GM12878 (cell line): ENCODE results near the gene EMP1. TPM values are rescaled to one million over a fixed set of nuclear protein-coding genes. Genes with fewer than 3 reads are reported as not detected.

Experiments
- ATAC-seq: fragments of 200-7000 bp; cut with Tn5 transposase; 3 replicates; pipeline ENCODE4 v1.9.1; 2020; ENCODE audit warnings: mild to moderate bottlenecking, moderate library complexity
- BruUV-seq: library from RNA; stranded (reverse); fragments of 400-500 nt; replicated peaks from 2 replicates; lab custom pipeline; 2021; lab: Mats Ljungman, UMichigan
- CTCF ChIA-PET: fragments of 300-600 bp; sonication (Branson Sonifier 250); formaldehyde crosslinking; extraction: SDS; loops from one replicate; lab custom pipeline; 2021; ENCODE audit warnings: inconsistent platforms; lab: Yijun Ruan, JAX
- POLR2A ChIA-PET: fragments of 350-600 bp; formaldehyde crosslinking; extraction: SDS; loops from one replicate; lab custom pipeline; 2021; ENCODE audit warnings: inconsistent platforms; lab: Charles Lee
- RAD21 ChIA-PET: fragments of 300-600 bp; sonication (Branson Sonifier 250); formaldehyde crosslinking; loops from one replicate; lab custom pipeline; 2023; ENCODE audit warnings: antibody characterized with exemption; ENCODE audit not compliant: unreplicated experiment; lab: Charles Lee
- SMC1A ChIA-PET: fragments of 300-600 bp; sonication (Branson Sonifier 250); formaldehyde crosslinking; loops from one replicate; lab custom pipeline; 2023; ENCODE audit not compliant: unreplicated experiment, uncharacterized antibody; lab: Charles Lee
- DNase-seq: peaks from one replicate; pipeline ENCODE4 v3.0.0-alpha.2; 2011; ENCODE audit warnings: low read depth, low spot score
- FAIRE-seq: peaks from 3 replicates; lab custom pipeline; 2011; peaks lifted over from hg19 to GRCh38; lab: Jason Lieb, UNC
- H2AFZ ChIP-seq: 2 replicates; pipeline ENCODE4 v1.6.0; 2011; ENCODE audit warnings: low read depth, low read length, control low read depth; ENCODE audit not compliant: control insufficient read depth
- H3K27ac ChIP-seq: 2 replicates; pipeline ENCODE4 v1.5.1; 2011; ENCODE audit warnings: control low read depth; ENCODE audit not compliant: control insufficient read depth, insufficient read depth
- H3K27me3 ChIP-seq, 2 experiments: replicated peaks in 1 of 2; 2 replicates each; pipeline versions ENCODE4 v1.6.0 to v1.6.1; 2011; ENCODE audit warnings: low read length in 1 of 2; ENCODE audit not compliant: control insufficient read depth in 2 of 2, insufficient read depth in 2 of 2
- H3K36me3 ChIP-seq, 2 experiments: 2 replicates each; pipeline ENCODE4 v1.5.1; 2011; ENCODE audit warnings: low read length in 1 of 2; ENCODE audit not compliant: control insufficient read depth in 2 of 2, insufficient read depth in 2 of 2
- H3K4me1 ChIP-seq: 2 replicates; pipeline ENCODE4 v1.6.1; 2011; ENCODE audit warnings: mild to moderate bottlenecking, low read length, moderate library complexity, mixed read lengths; ENCODE audit not compliant: control insufficient read depth, insufficient read depth
- H3K4me2 ChIP-seq: 2 replicates; pipeline ENCODE4 v1.6.0; 2011; ENCODE audit warnings: control low read depth; ENCODE audit not compliant: control insufficient read depth, insufficient read depth
- H3K4me3 ChIP-seq: fragments of 200-600 bp; sonication (generic); 2 replicates; pipeline ENCODE4 v1.5.1; 2016
- H3K79me2 ChIP-seq: 2 replicates; pipeline ENCODE4 v1.6.0; 2011; ENCODE audit warnings: low read length; ENCODE audit not compliant: control insufficient read depth, insufficient read depth
- H3K9ac ChIP-seq: 2 replicates; pipeline ENCODE4 v1.8.0; 2011; ENCODE audit warnings: low read length, control low read depth, mixed read lengths; ENCODE audit not compliant: control insufficient read depth, insufficient read depth
- H3K9me3 ChIP-seq: replicated peaks from 3 replicates; pipeline ENCODE4 v1.5.1; 2011; ENCODE audit warnings: mild to moderate bottlenecking, low read length; ENCODE audit not compliant: control insufficient read depth, insufficient read depth
- H4K20me1 ChIP-seq: 2 replicates; pipeline ENCODE4 v1.6.0; 2011; ENCODE audit not compliant: control insufficient read depth, insufficient read depth
- BCLAF1 ChIP-seq: fragments of 450-650 bp; IDR thresholded peaks from 2 replicates; pipeline ENCODE4 v1.6.1; 2017; ENCODE audit warnings: antibody characterized with exemption, mild to moderate bottlenecking, moderate library complexity
- CTCF ChIP-seq, 3 experiments: IDR thresholded peaks in 2 of 3; conservative IDR thresholded peaks in 1 of 3; 2 replicates each; pipeline ENCODE4 v1.5.1; 2011; ENCODE audit warnings: low read depth in 3 of 3, low read length in 3 of 3, mild to moderate bottlenecking in 3 of 3, control low read depth in 2 of 3, moderate library complexity in 2 of 3, inconsistent platforms in 1 of 3, mixed read lengths in 1 of 3; ENCODE audit not compliant: control insufficient read depth in 2 of 3, insufficient read depth in 1 of 3; ENCODE audit errors: extremely low read depth in 1 of 3
- EZH2 ChIP-seq: IDR thresholded peaks from 2 replicates; pipeline ENCODE4 v1.6.1; 2012; ENCODE audit warnings: low read depth, mild to moderate bottlenecking, control low read depth, inconsistent platforms, low read length, borderline replicate concordance; ENCODE audit not compliant: control insufficient read depth
- IKZF2 ChIP-seq, 2 experiments: fragments of 450-650 bp; IDR thresholded peaks; 2 replicates each; pipeline ENCODE4 v1.6.1; 2017; ENCODE audit warnings: mild to moderate bottlenecking in 2 of 2, moderate library complexity in 2 of 2
- JUND ChIP-seq: IDR thresholded peaks from 2 replicates; pipeline ENCODE4 v1.6.1; 2012; ENCODE audit warnings: low read depth, mild to moderate bottlenecking, low read length, improper control_type of control experiment, moderate library complexity
- MAX ChIP-seq: IDR thresholded peaks from 2 replicates; pipeline ENCODE4 v1.6.1; 2012; ENCODE audit warnings: low read depth, low read length, improper control_type of control experiment
- MLLT1 ChIP-seq: fragments of 450-650 bp; IDR thresholded peaks from 2 replicates; pipeline ENCODE4 v1.6.1; 2016; ENCODE audit warnings: mild to moderate bottlenecking
- NR2F1 ChIP-seq: fragments of 450-650 bp; conservative IDR thresholded peaks from 2 replicates; pipeline ENCODE4 v1.6.1; 2017; ENCODE audit warnings: mild to moderate bottlenecking
- POLR2AphosphoS5 ChIP-seq: IDR thresholded peaks from 2 replicates; pipeline ENCODE4 v1.6.1; 2011; ENCODE audit warnings: mild to moderate bottlenecking, low read length, inconsistent platforms
- RCOR1 ChIP-seq: conservative IDR thresholded peaks from 2 replicates; pipeline ENCODE4 v1.6.1; 2012; ENCODE audit warnings: low read depth, low read length, improper control_type of control experiment
- TCF7 ChIP-seq: IDR thresholded peaks from 2 replicates; pipeline ENCODE4 v1.6.1; 2014; ENCODE audit warnings: antibody characterized with exemption, borderline replicate concordance
- ZNF207 ChIP-seq: fragments of 450-650 bp; IDR thresholded peaks from 2 replicates; pipeline ENCODE4 v1.6.1; 2014; ENCODE audit warnings: antibody characterized with exemption, mild to moderate bottlenecking, borderline replicate concordance
- WGBS: methylation state at CpG from one replicate; pipeline ENCODE4 v1.1.6; 2016; ENCODE audit warnings: low lambda C conversion rate; ENCODE audit not compliant: insufficient replicate concordance, insufficient coverage; ENCODE audit errors: missing lambda C conversion rate; 5-methylcytosine and 5-hydroxymethylcytosine counted together
- in situ Hi-C: fragments of 300-500 bp; cut with MboI; formaldehyde crosslinking; loops from 9 replicates; pipeline ENCODE4 v1.14.3; 2018; ENCODE audit warnings: mixed read lengths
- intact Hi-C: fragments of 100-400 bp; cut with micrococcal nuclease; formaldehyde crosslinking; loops from one replicate; pipeline ENCODE4 v1.14.2; 2022; ENCODE audit not compliant: unreplicated experiment
- polyA plus RNA-seq, 11 experiments: library from polyadenylated mRNA; depleted of rRNA in 4 of 11; unstranded in 6 of 11; stranded (reverse) in 5 of 11; fragments of >200 nt; fragmentation: Nextera tagmentation in 4 of 11; fragmentation: Illumina TruSeq in 1 of 11; extraction: Ambion mirVana in 4 of 11; extraction: Trizol in 1 of 11; gene quantifications; 1 replicate in 1 of 11; 2 replicates in 10 of 11; pipeline versions ENCODE4 v1.2.1 to v1.2.3, GENCODE V29; 2011 to 2016; ENCODE audit warnings: inconsistent platforms in 2 of 11, missing spikeins in 2 of 11, low read depth in 1 of 11
- total RNA-seq, 4 experiments: library from RNA; depleted of rRNA in 3 of 4; stranded (reverse); fragments of >200 nt in 3 of 4; fragmentation: Illumina TruSeq in 1 of 4; extraction: Trizol in 1 of 4; gene quantifications; 2 replicates each; pipeline versions ENCODE4 v1.2.1 to v1.2.3, GENCODE V29; 2013 to 2021

The EMP1 gene
- total and polyA plus RNA-seq, 10 of the 15 experiments (the other 5 are each of a cell fraction or from before 2014, with no cell fraction given): 0.09 to 0.90 (median 0.25) TPM; not detected in 1

- TF ChIP-seq CTCF (IDR thresholded peaks at IDR 0.05 in 2 of 3, conservative IDR thresholded peaks at IDR 0.05 in 1 of 3; ENCODE audit: control insufficient read depth in 2 of 3, extremely low read depth in 1 of 3, insufficient read depth in 1 of 3, low read depth in 3 of 3, low read length in 3 of 3): no peak
Measured at GRCh38 chr12:13248964-13249363, 52.4 kb downstream of the EMP1 start (continued).

GRCh38 chr12:13250416-13250815 lies 53.9 kb downstream of the EMP1 start:
- ChIA-PET CTCF (interaction anchor here (1.3 kb wide), 1 partner anchor 102 kb away, joined by 3 read pairs; no protein-coding TSS in a partner anchor), RAD21 (no interaction called here), POLR2A (no interaction called here), SMC1A (no interaction called here)
- Histone ChIP-seq H3K36me3 (no peaks in the 10 kb centered on the region), H3K4me1 (no peaks in the 10 kb centered on the region), H3K79me2 (no peaks in the 10 kb centered on the region), H3K9ac (no peak overlapping the region), H3K27me3 (peaks cover 1 to 5% of the 10 kb centered on the region in 2 experiments; a peak in 1 of 4 replicates), H2AFZ (no peak overlapping the region), H4K20me1 (no peaks in the 10 kb centered on the region), H3K4me3 (no peak overlapping the region), H3K4me2 (no peak overlapping the region), H3K27ac (no peak overlapping the region), H3K9me3 (no peaks in the 10 kb centered on the region)
- intact Hi-C loops: no loop called here
- no TSS peak for BruUV-seq
- in situ Hi-C loops: no loop called here
- DNase-seq (no peak), ATAC-seq (no peak), FAIRE-seq (no peak)
- TF ChIP-seq IKZF2 (IDR thresholded peaks at IDR 0.05) (no peak), EZH2 (no peak), MLLT1 (no peak), NR2F1 (no peak), MAX (no peak), BCLAF1 (no peak), RCOR1 (no peak), POLR2AphosphoS5 (no peak), JUND (no peak), ZNF207 (no peak), TCF7 (no peak)
- WGBS: 38% methylated on average over 1 of the region's 1 CpG
